Posterior cingulate gyrus (tissue), 11 donors: ENCODE data around the gene SDC4.

Experiments
- DNase-seq, 10 donors: peaks; one replicate each; pipeline versions ENCODE4 v3.0.0 to v3.0.0-alpha.2; 2020 to 2021; ENCODE audit warnings: mixed read lengths in 3 of 10
- intact Hi-C: fragments of 100-400 bp; cut with DNase I; formaldehyde crosslinking; loops from one replicate; pipeline ENCODE4 v1.15.1; 2023

Gene SDC4

GRCh38 chr20:45325371-45325770 lies 22.9 kb downstream of the SDC4 start:
- intact Hi-C loops: no loop called here
- DNase-seq: peak in 1 of 10 donors; percentile 67

- peak in 1 of 10 donors; percentile 2 for DNase-seq
- intact Hi-C loops: loop anchor here (2.0 to 5.0 kb wide), 2 partner anchors 49 to 114 kb away; no protein-coding TSS in a partner anchor
Measured at GRCh38 chr20:45323731-45324130, 24.5 kb downstream of the SDC4 start.

- intact Hi-C loops: loop anchor here (2.0 to 5.0 kb wide), 2 partner anchors 50 to 114 kb away; no protein-coding TSS in a partner anchor
- peak in 6 of 10 donors; percentile 47 to 91 (median 57) for DNase-seq
Measured at GRCh38 chr20:45322952-45323383, 25.3 kb downstream of the SDC4 start.

GRCh38 chr20:45320948-45321595 lies 27.2 kb downstream of the SDC4 start:
- DNase-seq: no peak
- intact Hi-C loops: loop anchor here (5.0 kb wide), 1 partner anchor 116 kb away; no protein-coding TSS in a partner anchor

GRCh38 chr20:45318948-45319347 lies 29.3 kb downstream of the SDC4 start:
- intact Hi-C loops: loop anchor here (1.0 kb wide), 1 partner anchor 452 kb away; no protein-coding TSS in a partner anchor
- no peak for DNase-seq

- DNase-seq: no peak
- intact Hi-C loops: no loop called here
Measured at GRCh38 chr20:45318386-45318939, 29.8 kb downstream of the SDC4 start.

GRCh38 chr20:45317826-45318225 lies 30.4 kb downstream of the SDC4 start:
- no peak for DNase-seq

GRCh38 chr20:45316150-45317080 lies 31.8 kb downstream of the SDC4 start:
- DNase-seq: no peak
- intact Hi-C loops: no loop called here

More at GRCh38 chr20:45317826-45318225, 30.4 kb downstream of the SDC4 start:
- intact Hi-C loops: no loop called here

GRCh38 chr20:45315672-45316071 lies 32.6 kb downstream of the SDC4 start:
- no peak for DNase-seq
- intact Hi-C loops: no loop called here

- no peak for DNase-seq
- intact Hi-C loops: no loop called here
Measured at GRCh38 chr20:45313943-45314342, 34.3 kb downstream of the SDC4 start.

GRCh38 chr20:45313065-45313695 lies 35.0 kb downstream of the SDC4 start:
- DNase-seq: no peak
- intact Hi-C loops: no loop called here

- DNase-seq: no peak
Measured at GRCh38 chr20:45312241-45312640, 36.0 kb downstream of the SDC4 start.

GRCh38 chr20:45311589-45312211 lies 36.5 kb downstream of the SDC4 start:
- intact Hi-C loops: no loop called here
- DNase-seq: peak in 8 of 10 donors; percentile 51 to 94 (median 67)

More at GRCh38 chr20:45312241-45312640, 36.0 kb downstream of the SDC4 start:
- intact Hi-C loops: no loop called here

- intact Hi-C loops: no loop called here
- no peak for DNase-seq
Measured at GRCh38 chr20:45309075-45309474, 39.1 kb downstream of the SDC4 start.

- intact Hi-C loops: no loop called here
- DNase-seq: no peak
Measured at GRCh38 chr20:45308117-45308778, 40.0 kb downstream of the SDC4 start, which contains the start of gene MATN4. Gene MATN4, minus strand, starts transcription at chr20:45308299. Its CDS starts 2,717 bp downstream, at chr20:45305582.

GRCh38 chr20:45307076-45307640 lies 41.1 kb downstream of the SDC4 start:
- no peak for DNase-seq
- intact Hi-C loops: no loop called here

GRCh38 chr20:45306431-45306982 lies 41.7 kb downstream of the SDC4 start, which contains the start of gene RBPJL:
Gene RBPJL, plus strand, starts transcription at chr20:45306840. Its CDS starts 83 bp downstream, at chr20:45306923.
- no peak for DNase-seq
- intact Hi-C loops: no loop called here

- intact Hi-C loops: no loop called here
- no peak for DNase-seq
Measured at GRCh38 chr20:45305262-45305661, 43.0 kb downstream of the SDC4 start.
